Measurements from ENCODE around the gene PSMC4. TPM values are rescaled to one million over a fixed set of nuclear protein-coding genes. Genes with fewer than 3 reads are reported as not detected.

Gene PSMC4
- polyA plus RNA-seq, 2 donors: 50.1 to 73.8 TPM

- H3K27ac ChIP-seq (ENCODE audit: low read depth in 2 of 2, low read length in 1 of 2): no peak within 1 kb of the TSS
- 80 to 85% methylated on average over 5 of the region's 5 CpGs for WGBS, 2 donors
- H3K27me3 ChIP-seq (ENCODE audit: control insufficient read depth in 1 of 2, insufficient read depth in 2 of 2, low read length in 2 of 2): no peaks in the 10 kb centered on the region
- H3K36me3 ChIP-seq (ENCODE audit: control insufficient read depth in 2 of 2, insufficient read depth in 2 of 2, low read length in 1 of 2): no peaks in the 10 kb centered on the region
- no peak within 1 kb of the TSS for H3K4me3 ChIP-seq (ENCODE audit: low read depth in 1 of 2, low read length in 2 of 2)
- peaks cover 0 to 5% of the 10 kb centered on the region in 2 donors for H3K4me1 ChIP-seq (ENCODE audit: control insufficient read depth in 2 of 2, insufficient read depth in 2 of 2, low read length in 1 of 2)
- H3K9me3 ChIP-seq (ENCODE audit: control insufficient read depth in 2 of 2, insufficient read depth in 1 of 2, low read depth in 1 of 2, low read length in 1 of 2): no peaks in the 10 kb centered on the region
Observed at GRCh38 chr19:39934584-39935363, 36.2 kb upstream of the PSMC4 start, which contains the start of gene FCGBP. FCGBP (minus strand) TSS chr19:39934634.

- no peaks in the 10 kb centered on the region for H3K9me3 ChIP-seq (ENCODE audit: control insufficient read depth in 2 of 2, insufficient read depth in 1 of 2, low read depth in 1 of 2, low read length in 1 of 2)
- H3K36me3 ChIP-seq (ENCODE audit: control insufficient read depth in 2 of 2, insufficient read depth in 2 of 2, low read length in 1 of 2): no peaks in the 10 kb centered on the region
- 90 to 92% methylated on average over 5 of the region's 5 CpGs for WGBS, 2 donors
- no peak overlapping the region for H3K27ac ChIP-seq (ENCODE audit: low read depth in 2 of 2, low read length in 1 of 2)
- H3K4me1 ChIP-seq (ENCODE audit: control insufficient read depth in 2 of 2, insufficient read depth in 2 of 2, low read length in 1 of 2): peaks cover 0 to 5% of the 10 kb centered on the region in 2 donors
- no peaks in the 10 kb centered on the region for H3K27me3 ChIP-seq (ENCODE audit: control insufficient read depth in 1 of 2, insufficient read depth in 2 of 2, low read length in 2 of 2)
- H3K4me3 ChIP-seq (ENCODE audit: low read depth in 1 of 2, low read length in 2 of 2): no peak overlapping the region
Observed at GRCh38 chr19:39935364-39935661, 35.7 kb upstream of the PSMC4 start.

GRCh38 chr19:39936020-39936419, 34.9 kb upstream of the PSMC4 start:
- Histone ChIP-seq H3K36me3 (ENCODE audit: control insufficient read depth in 2 of 2, insufficient read depth in 2 of 2, low read length in 1 of 2) (no peaks in the 10 kb centered on the region), H3K4me3 (ENCODE audit: low read depth in 1 of 2, low read length in 2 of 2) (no peak overlapping the region), H3K27ac (ENCODE audit: low read depth in 2 of 2, low read length in 1 of 2) (no peak overlapping the region), H3K9me3 (ENCODE audit: control insufficient read depth in 2 of 2, insufficient read depth in 1 of 2, low read depth in 1 of 2, low read length in 1 of 2) (no peaks in the 10 kb centered on the region), H3K4me1 (ENCODE audit: control insufficient read depth in 2 of 2, insufficient read depth in 2 of 2, low read length in 1 of 2) (peaks cover 0 to 5% of the 10 kb centered on the region in 2 donors), H3K27me3 (ENCODE audit: control insufficient read depth in 1 of 2, insufficient read depth in 2 of 2, low read length in 2 of 2) (no peaks in the 10 kb centered on the region)
- 26 to 38% methylated on average over 3 of the region's 3 CpGs for WGBS, 2 donors

- H3K27me3 ChIP-seq (ENCODE audit: control insufficient read depth in 1 of 2, insufficient read depth in 2 of 2, low read length in 2 of 2): no peaks in the 10 kb centered on the region
- no peak overlapping the region for H3K4me3 ChIP-seq (ENCODE audit: low read depth in 1 of 2, low read length in 2 of 2)
- no peaks in the 10 kb centered on the region for H3K9me3 ChIP-seq (ENCODE audit: control insufficient read depth in 2 of 2, insufficient read depth in 1 of 2, low read depth in 1 of 2, low read length in 1 of 2)
- no peaks in the 10 kb centered on the region for H3K36me3 ChIP-seq (ENCODE audit: control insufficient read depth in 2 of 2, insufficient read depth in 2 of 2, low read length in 1 of 2)
- WGBS, 2 donors: 89 to 90% methylated on average over 6 of the region's 6 CpGs
- no peak overlapping the region for H3K27ac ChIP-seq (ENCODE audit: low read depth in 2 of 2, low read length in 1 of 2)
- H3K4me1 ChIP-seq (ENCODE audit: control insufficient read depth in 2 of 2, insufficient read depth in 2 of 2, low read length in 1 of 2): peaks cover 0 to 5% of the 10 kb centered on the region in 2 donors
Observed at GRCh38 chr19:39936622-39937021, 34.3 kb upstream of the PSMC4 start.

GRCh38 chr19:39937094-39937720, 33.8 kb upstream of the PSMC4 start:
- H3K36me3 ChIP-seq (ENCODE audit: control insufficient read depth in 2 of 2, insufficient read depth in 2 of 2, low read length in 1 of 2): no peaks in the 10 kb centered on the region
- H3K9me3 ChIP-seq (ENCODE audit: control insufficient read depth in 2 of 2, insufficient read depth in 1 of 2, low read depth in 1 of 2, low read length in 1 of 2): no peaks in the 10 kb centered on the region
- H3K27ac ChIP-seq (ENCODE audit: low read depth in 2 of 2, low read length in 1 of 2): no peak overlapping the region
- H3K4me3 ChIP-seq (ENCODE audit: low read depth in 1 of 2, low read length in 2 of 2): no peak overlapping the region
- WGBS, 2 donors: 70 to 80% methylated on average over 5 of the region's 5 CpGs
- no peaks in the 10 kb centered on the region for H3K27me3 ChIP-seq (ENCODE audit: control insufficient read depth in 1 of 2, insufficient read depth in 2 of 2, low read length in 2 of 2)
- H3K4me1 ChIP-seq (ENCODE audit: control insufficient read depth in 2 of 2, insufficient read depth in 2 of 2, low read length in 1 of 2): peaks cover 0 to 5% of the 10 kb centered on the region in 2 donors

GRCh38 chr19:39937787-39938186, 33.2 kb upstream of the PSMC4 start:
- no peak overlapping the region for H3K4me3 ChIP-seq (ENCODE audit: low read depth in 1 of 2, low read length in 2 of 2)
- peaks cover 0 to 5% of the 10 kb centered on the region in 2 donors for H3K4me1 ChIP-seq (ENCODE audit: control insufficient read depth in 2 of 2, insufficient read depth in 2 of 2, low read length in 1 of 2)
- H3K27ac ChIP-seq (ENCODE audit: low read depth in 2 of 2, low read length in 1 of 2): no peak overlapping the region
- 55 to 67% methylated on average over 2 of the region's 2 CpGs for WGBS, 2 donors
- H3K9me3 ChIP-seq (ENCODE audit: control insufficient read depth in 2 of 2, insufficient read depth in 1 of 2, low read depth in 1 of 2, low read length in 1 of 2): no peaks in the 10 kb centered on the region
- H3K36me3 ChIP-seq (ENCODE audit: control insufficient read depth in 2 of 2, insufficient read depth in 2 of 2, low read length in 1 of 2): no peaks in the 10 kb centered on the region
- H3K27me3 ChIP-seq (ENCODE audit: control insufficient read depth in 1 of 2, insufficient read depth in 2 of 2, low read length in 2 of 2): no peaks in the 10 kb centered on the region

- no peak overlapping the region for H3K4me3 ChIP-seq (ENCODE audit: low read depth in 1 of 2, low read length in 2 of 2)
- 82 to 83% methylated on average over 6 of the region's 6 CpGs for WGBS, 2 donors
- peaks cover 0 to 7% of the 10 kb centered on the region in 2 donors for H3K4me1 ChIP-seq (ENCODE audit: control insufficient read depth in 2 of 2, insufficient read depth in 2 of 2, low read length in 1 of 2)
- no peaks in the 10 kb centered on the region for H3K36me3 ChIP-seq (ENCODE audit: control insufficient read depth in 2 of 2, insufficient read depth in 2 of 2, low read length in 1 of 2)
- no peaks in the 10 kb centered on the region for H3K9me3 ChIP-seq (ENCODE audit: control insufficient read depth in 2 of 2, insufficient read depth in 1 of 2, low read depth in 1 of 2, low read length in 1 of 2)
- H3K27me3 ChIP-seq (ENCODE audit: control insufficient read depth in 1 of 2, insufficient read depth in 2 of 2, low read length in 2 of 2): no peaks in the 10 kb centered on the region
- no peak overlapping the region for H3K27ac ChIP-seq (ENCODE audit: low read depth in 2 of 2, low read length in 1 of 2)
Observed at GRCh38 chr19:39939556-39939955, 31.4 kb upstream of the PSMC4 start.

GRCh38 chr19:39940221-39940833, 30.6 kb upstream of the PSMC4 start:
- H3K27ac ChIP-seq (ENCODE audit: low read depth in 2 of 2, low read length in 1 of 2): no peak overlapping the region
- H3K27me3 ChIP-seq (ENCODE audit: control insufficient read depth in 1 of 2, insufficient read depth in 2 of 2, low read length in 2 of 2): no peaks in the 10 kb centered on the region
- no peaks in the 10 kb centered on the region for H3K36me3 ChIP-seq (ENCODE audit: control insufficient read depth in 2 of 2, insufficient read depth in 2 of 2, low read length in 1 of 2)
- 53 to 70% methylated on average over 1 of the region's 1 CpG for WGBS, 2 donors
- no peak overlapping the region for H3K4me3 ChIP-seq (ENCODE audit: low read depth in 1 of 2, low read length in 2 of 2)
- H3K9me3 ChIP-seq (ENCODE audit: control insufficient read depth in 2 of 2, insufficient read depth in 1 of 2, low read depth in 1 of 2, low read length in 1 of 2): no peaks in the 10 kb centered on the region
- H3K4me1 ChIP-seq (ENCODE audit: control insufficient read depth in 2 of 2, insufficient read depth in 2 of 2, low read length in 1 of 2): peaks cover 0 to 2% of the 10 kb centered on the region in 2 donors

GRCh38 chr19:39941151-39941550, 29.8 kb upstream of the PSMC4 start:
- H3K27ac ChIP-seq (ENCODE audit: low read depth in 2 of 2, low read length in 1 of 2): no peak overlapping the region
- no peaks in the 10 kb centered on the region for H3K9me3 ChIP-seq (ENCODE audit: control insufficient read depth in 2 of 2, insufficient read depth in 1 of 2, low read depth in 1 of 2, low read length in 1 of 2)
- peaks cover 0 to 2% of the 10 kb centered on the region in 2 donors for H3K4me1 ChIP-seq (ENCODE audit: control insufficient read depth in 2 of 2, insufficient read depth in 2 of 2, low read length in 1 of 2)
- no peak overlapping the region for H3K4me3 ChIP-seq (ENCODE audit: low read depth in 1 of 2, low read length in 2 of 2)
- H3K27me3 ChIP-seq (ENCODE audit: control insufficient read depth in 1 of 2, insufficient read depth in 2 of 2, low read length in 2 of 2): no peaks in the 10 kb centered on the region
- no peaks in the 10 kb centered on the region for H3K36me3 ChIP-seq (ENCODE audit: control insufficient read depth in 2 of 2, insufficient read depth in 2 of 2, low read length in 1 of 2)
- WGBS, 2 donors: 71 to 74% methylated on average over 6 of the region's 6 CpGs
